SW 1271 (cell line): ENCODE measurements around the gene NTM.

ENCODE experiments used
- DNase-seq, 2 experiments: peaks; one replicate each; lab custom pipeline; 2025; lab: John Stamatoyannopoulos, UW

The NTM gene

GRCh38 chr11:131964698-131965483 lies 594.5 kb downstream of the NTM start:
- no peak for DNase-seq

GRCh38 chr11:131965504-131965903 lies 595.1 kb downstream of the NTM start:
- no peak for DNase-seq

GRCh38 chr11:131966667-131967066 lies 596.3 kb downstream of the NTM start:
- DNase-seq = no peak

GRCh38 chr11:131969261-131969660 lies 598.8 kb downstream of the NTM start:
- DNase-seq = no peak

- no peak for DNase-seq
Observed at GRCh38 chr11:131973061-131973460, 602.6 kb downstream of the NTM start.

- DNase-seq = no peak
Observed at GRCh38 chr11:131975619-131976018, 605.2 kb downstream of the NTM start.

- DNase-seq = no peak
Observed at GRCh38 chr11:131976021-131976420, 605.6 kb downstream of the NTM start.

- no peak for DNase-seq
Observed at GRCh38 chr11:131977231-131977630, 606.8 kb downstream of the NTM start.

- DNase-seq = no peak
Observed at GRCh38 chr11:131977854-131978253, 607.4 kb downstream of the NTM start.

GRCh38 chr11:131978351-131978750 lies 607.9 kb downstream of the NTM start:
- DNase-seq = no peak

GRCh38 chr11:131979364-131979763 lies 608.9 kb downstream of the NTM start:
- no peak for DNase-seq

- DNase-seq = no peak
Observed at GRCh38 chr11:131980199-131980598, 609.8 kb downstream of the NTM start.

GRCh38 chr11:131980888-131981668 lies 610.7 kb downstream of the NTM start:
- no peak for DNase-seq

GRCh38 chr11:131982154-131982553 lies 611.7 kb downstream of the NTM start:
- DNase-seq = no peak

GRCh38 chr11:131985846-131986301 lies 615.5 kb downstream of the NTM start:
- no peak for DNase-seq

- DNase-seq = no peak
Observed at GRCh38 chr11:131987703-131988102, 617.3 kb downstream of the NTM start.

GRCh38 chr11:131991606-131992005 lies 621.2 kb downstream of the NTM start:
- no peak for DNase-seq

- DNase-seq = no peak
Observed at GRCh38 chr11:131993246-131993645, 622.8 kb downstream of the NTM start.

GRCh38 chr11:131998020-131998419 lies 627.6 kb downstream of the NTM start:
- no peak for DNase-seq

- DNase-seq = no peak
Observed at GRCh38 chr11:131999084-131999483, 628.7 kb downstream of the NTM start.

- DNase-seq = no peak
Observed at GRCh38 chr11:131999955-132000354, 629.5 kb downstream of the NTM start.

GRCh38 chr11:132005887-132006286 lies 635.5 kb downstream of the NTM start:
- DNase-seq = no peak

- DNase-seq = no peak
Observed at GRCh38 chr11:132006884-132007580, 636.6 kb downstream of the NTM start.
